ENCODE results near the gene IFNGR2. TPM values are rescaled to one million over a fixed set of nuclear protein-coding genes. Genes with fewer than 3 reads are reported as not detected.

The IFNGR2 gene, protein sequence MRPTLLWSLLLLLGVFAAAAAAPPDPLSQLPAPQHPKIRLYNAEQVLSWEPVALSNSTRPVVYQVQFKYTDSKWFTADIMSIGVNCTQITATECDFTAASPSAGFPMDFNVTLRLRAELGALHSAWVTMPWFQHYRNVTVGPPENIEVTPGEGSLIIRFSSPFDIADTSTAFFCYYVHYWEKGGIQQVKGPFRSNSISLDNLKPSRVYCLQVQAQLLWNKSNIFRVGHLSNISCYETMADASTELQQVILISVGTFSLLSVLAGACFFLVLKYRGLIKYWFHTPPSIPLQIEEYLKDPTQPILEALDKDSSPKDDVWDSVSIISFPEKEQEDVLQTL
- 32.1 TPM for total RNA-seq (ENCODE audit: unreplicated experiment)
- long read RNA-seq, transcript IFNGR2-201 (7 exons, 2,221 nt): major isoform, 25 of 29 reads
- long read RNA-seq, partial matches to known transcripts: 1 of 29 reads
- long read RNA-seq, other reads (novel, unspliced or antisense): 2 of 29 reads

DNA sequence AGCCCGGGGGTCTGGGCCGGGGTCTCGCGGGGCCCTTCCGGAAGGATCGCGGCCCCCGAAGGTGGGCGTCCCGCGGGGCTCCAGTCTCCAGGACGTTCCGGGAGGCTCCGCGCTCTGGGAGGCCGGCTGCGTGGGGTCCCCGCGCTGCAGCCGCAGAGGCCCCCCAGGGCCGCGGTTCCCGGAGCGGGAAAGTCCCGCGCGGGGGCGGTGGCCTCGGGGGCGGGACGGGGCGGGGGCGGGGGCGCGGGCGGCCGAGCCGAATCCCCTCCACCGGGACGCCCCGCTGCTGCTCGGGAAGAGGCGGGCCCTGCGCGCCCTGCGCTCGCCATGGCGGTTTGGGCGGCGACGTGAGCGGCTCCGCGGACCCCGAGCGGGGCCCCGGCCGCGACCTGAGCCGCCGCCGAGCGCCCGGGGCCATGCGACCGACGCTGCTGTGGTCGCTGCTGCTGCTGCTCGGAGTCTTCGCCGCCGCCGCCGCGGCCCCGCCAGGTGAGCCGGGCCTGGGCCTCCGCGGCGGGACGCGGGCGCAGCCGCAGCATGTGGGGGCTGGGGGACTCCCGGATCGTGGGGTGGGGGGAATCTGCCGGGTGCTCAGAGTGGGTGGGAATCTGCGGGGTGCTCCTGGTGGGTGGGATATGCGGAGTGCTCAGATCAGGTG is at the start of gene IFNGR2:
Gene IFNGR2 (plus strand): TSS at position 286 of the 658 bp plus-strand sequence. CDS start 131 bp downstream, at position 417.
- H3K9me3 Mint-ChIP-seq (ENCODE audit: unreplicated experiment): no peaks in the 10 kb centered on the region
- H3K4me3 Mint-ChIP-seq (ENCODE audit: unreplicated experiment): peak within 1 kb of the TSS; percentile 97
- peaks cover 3% of the 10 kb centered on the region for H3K36me3 Mint-ChIP-seq (ENCODE audit: low read depth, unreplicated experiment)
- DNase-seq (ENCODE audit: low spot score): peak; percentile 36
- H3K27me3 Mint-ChIP-seq (ENCODE audit: unreplicated experiment): peaks cover 7% of the 10 kb centered on the region
- TF ChIP-seq, protein P1, sequence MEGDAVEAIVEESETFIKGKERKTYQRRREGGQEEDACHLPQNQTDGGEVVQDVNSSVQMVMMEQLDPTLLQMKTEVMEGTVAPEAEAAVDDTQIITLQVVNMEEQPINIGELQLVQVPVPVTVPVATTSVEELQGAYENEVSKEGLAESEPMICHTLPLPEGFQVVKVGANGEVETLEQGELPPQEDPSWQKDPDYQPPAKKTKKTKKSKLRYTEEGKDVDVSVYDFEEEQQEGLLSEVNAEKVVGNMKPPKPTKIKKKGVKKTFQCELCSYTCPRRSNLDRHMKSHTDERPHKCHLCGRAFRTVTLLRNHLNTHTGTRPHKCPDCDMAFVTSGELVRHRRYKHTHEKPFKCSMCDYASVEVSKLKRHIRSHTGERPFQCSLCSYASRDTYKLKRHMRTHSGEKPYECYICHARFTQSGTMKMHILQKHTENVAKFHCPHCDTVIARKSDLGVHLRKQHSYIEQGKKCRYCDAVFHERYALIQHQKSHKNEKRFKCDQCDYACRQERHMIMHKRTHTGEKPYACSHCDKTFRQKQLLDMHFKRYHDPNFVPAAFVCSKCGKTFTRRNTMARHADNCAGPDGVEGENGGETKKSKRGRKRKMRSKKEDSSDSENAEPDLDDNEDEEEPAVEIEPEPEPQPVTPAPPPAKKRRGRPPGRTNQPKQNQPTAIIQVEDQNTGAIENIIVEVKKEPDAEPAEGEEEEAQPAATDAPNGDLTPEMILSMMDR (IDR thresholded peaks at IDR 0.05; ENCODE audit: unreplicated experiment): no peak
- H3K27ac Mint-ChIP-seq (ENCODE audit: unreplicated experiment): peak within 1 kb of the TSS; percentile 86
- peaks cover 6% of the 10 kb centered on the region for H3K4me1 Mint-ChIP-seq (ENCODE audit: unreplicated experiment)

DNA sequence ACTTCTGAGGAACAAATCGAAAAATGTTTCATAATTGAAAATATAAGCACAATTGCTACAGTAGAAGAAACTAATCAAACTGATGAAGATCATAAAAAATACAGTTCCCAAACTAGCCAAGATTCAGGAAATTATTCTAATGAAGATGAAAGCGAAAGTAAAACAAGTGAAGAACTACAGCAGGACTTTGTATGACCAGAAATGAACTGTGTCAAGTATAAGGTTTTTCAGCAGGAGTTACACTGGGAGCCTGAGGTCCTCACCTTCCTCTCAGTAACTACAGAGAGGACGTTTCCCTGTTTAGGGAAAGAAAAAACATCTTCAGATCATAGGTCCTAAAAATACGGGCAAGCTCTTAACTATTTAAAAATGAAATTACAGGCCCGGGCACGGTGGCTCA is 47.9 kb upstream of the IFNGR2 start:
- Mint-ChIP-seq H3K4me3 (ENCODE audit: unreplicated experiment) (no peak overlapping the region), H3K9me3 (ENCODE audit: unreplicated experiment) (no peaks in the 10 kb centered on the region), H3K27me3 (ENCODE audit: unreplicated experiment) (no peaks in the 10 kb centered on the region), H3K4me1 (ENCODE audit: unreplicated experiment) (no peaks in the 10 kb centered on the region), H3K27ac (ENCODE audit: unreplicated experiment) (no peak overlapping the region), H3K36me3 (ENCODE audit: low read depth, unreplicated experiment) (peaks cover 19% of the 10 kb centered on the region)
- no peak for DNase-seq (ENCODE audit: low spot score)
- TF ChIP-seq, protein P1 (IDR thresholded peaks at IDR 0.05; ENCODE audit: unreplicated experiment): no peak

DNA sequence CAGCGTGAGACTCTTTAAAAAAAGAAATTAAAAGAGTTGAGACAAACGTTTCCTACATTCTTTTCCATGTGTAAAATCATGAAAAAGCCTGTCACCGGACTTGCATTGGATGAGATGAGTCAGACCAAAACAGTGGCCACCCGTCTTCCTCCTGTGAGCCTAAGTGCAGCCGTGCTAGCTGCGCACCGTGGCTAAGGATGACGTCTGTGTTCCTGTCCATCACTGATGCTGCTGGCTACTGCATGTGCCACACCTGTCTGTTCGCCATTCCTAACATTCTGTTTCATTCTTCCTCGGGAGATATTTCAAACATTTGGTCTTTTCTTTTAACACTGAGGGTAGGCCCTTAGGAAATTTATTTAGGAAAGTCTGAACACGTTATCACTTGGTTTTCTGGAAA is 47.2 kb upstream of the IFNGR2 start:
- no peak for DNase-seq (ENCODE audit: low spot score)
- no peak overlapping the region for H3K27ac Mint-ChIP-seq (ENCODE audit: unreplicated experiment)
- no peak overlapping the region for H3K4me3 Mint-ChIP-seq (ENCODE audit: unreplicated experiment)
- peaks cover 19% of the 10 kb centered on the region for H3K36me3 Mint-ChIP-seq (ENCODE audit: low read depth, unreplicated experiment)
- no peaks in the 10 kb centered on the region for H3K9me3 Mint-ChIP-seq (ENCODE audit: unreplicated experiment)
- no peaks in the 10 kb centered on the region for H3K27me3 Mint-ChIP-seq (ENCODE audit: unreplicated experiment)
- H3K4me1 Mint-ChIP-seq (ENCODE audit: unreplicated experiment): peaks cover 4% of the 10 kb centered on the region
- TF ChIP-seq, protein P1 (IDR thresholded peaks at IDR 0.05; ENCODE audit: unreplicated experiment): no peak

DNA sequence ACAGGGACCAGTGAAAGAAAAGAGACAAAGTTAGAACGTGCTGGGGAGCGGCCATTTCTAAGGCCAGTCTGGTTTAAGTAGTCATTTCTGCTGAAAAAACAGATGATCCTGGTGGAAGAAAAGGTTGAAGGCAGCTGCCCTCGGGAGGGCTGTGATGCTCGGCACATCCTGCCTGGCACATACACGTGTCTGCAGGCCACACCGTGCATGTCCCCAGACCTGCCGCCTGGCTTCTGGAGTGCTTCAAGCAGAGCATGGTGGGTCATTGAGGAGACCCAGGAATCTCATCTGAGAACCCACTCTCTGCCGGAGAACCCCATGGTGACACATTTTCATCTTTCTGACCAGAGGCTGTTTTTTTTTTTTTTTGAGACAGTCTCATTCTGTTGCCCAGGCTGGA is 46.0 kb upstream of the IFNGR2 start:
- no peak for DNase-seq (ENCODE audit: low spot score)
- H3K27me3 Mint-ChIP-seq (ENCODE audit: unreplicated experiment): no peaks in the 10 kb centered on the region
- H3K9me3 Mint-ChIP-seq (ENCODE audit: unreplicated experiment): no peaks in the 10 kb centered on the region
- peaks cover 19% of the 10 kb centered on the region for H3K36me3 Mint-ChIP-seq (ENCODE audit: low read depth, unreplicated experiment)
- TF ChIP-seq, protein P1 (IDR thresholded peaks at IDR 0.05; ENCODE audit: unreplicated experiment): no peak
- H3K27ac Mint-ChIP-seq (ENCODE audit: unreplicated experiment): no peak overlapping the region
- H3K4me3 Mint-ChIP-seq (ENCODE audit: unreplicated experiment): no peak overlapping the region
- H3K4me1 Mint-ChIP-seq (ENCODE audit: unreplicated experiment): peaks cover 13% of the 10 kb centered on the region

DNA sequence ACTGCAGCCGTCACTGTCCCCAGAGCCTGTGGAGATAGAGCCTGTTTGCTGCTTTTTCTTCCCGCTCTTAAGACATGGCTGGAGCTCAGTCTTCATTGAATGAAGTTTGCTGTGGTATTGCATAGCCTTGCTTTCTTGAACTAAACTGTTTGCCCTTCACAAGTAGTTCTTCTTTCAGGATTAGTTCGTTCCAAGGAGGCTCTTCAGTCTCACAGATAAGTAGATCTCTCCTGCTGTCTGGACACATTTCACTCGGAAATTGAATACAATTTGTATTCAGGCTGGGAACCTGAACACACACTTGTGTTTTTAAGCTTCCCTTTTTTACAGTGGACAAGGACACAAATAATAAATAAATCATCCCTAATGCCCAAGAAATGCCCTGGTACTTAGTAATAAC is 43.8 kb upstream of the IFNGR2 start:
- TF ChIP-seq, protein P1 (IDR thresholded peaks at IDR 0.05; ENCODE audit: unreplicated experiment): no peak
- no peak overlapping the region for H3K27ac Mint-ChIP-seq (ENCODE audit: unreplicated experiment)
- no peak for DNase-seq (ENCODE audit: low spot score)
- H3K9me3 Mint-ChIP-seq (ENCODE audit: unreplicated experiment): no peaks in the 10 kb centered on the region
- no peak overlapping the region for H3K4me3 Mint-ChIP-seq (ENCODE audit: unreplicated experiment)
- peaks cover 16% of the 10 kb centered on the region for H3K4me1 Mint-ChIP-seq (ENCODE audit: unreplicated experiment)
- no peaks in the 10 kb centered on the region for H3K27me3 Mint-ChIP-seq (ENCODE audit: unreplicated experiment)
- peaks cover 19% of the 10 kb centered on the region for H3K36me3 Mint-ChIP-seq (ENCODE audit: low read depth, unreplicated experiment)

Measured in endothelial cell (in vitro differentiated cells).